Type B pancreatic cell (in vitro differentiated cells): ENCODE data around the gene CBX1. TPM values are rescaled to one million over a fixed set of nuclear protein-coding genes. Genes with fewer than 3 reads are reported as not detected.
A peak's percentile ranks its signal among the peaks of the same experiment; 100 is the strongest.
"Not testable (repeated sequence)": the region's sequence is repeated elsewhere in the genome, so short reads cannot be mapped to it uniquely, and the experiment has no call there.

ENCODE experiments used
- DNase-seq: peaks from one replicate; pipeline ENCODE4 v3.0.0; 2021; ENCODE audit warnings: mixed read lengths; ENCODE audit not compliant: unreplicated experiment; ENCODE audit errors: extremely low spot score
- H3K27ac Mint-ChIP-seq: 2 replicates; pipeline ENCODE4 v1.8.0; 2021; ENCODE audit warnings: mild to moderate bottlenecking, mixed read lengths
- H3K27me3 Mint-ChIP-seq: 2 replicates; pipeline ENCODE4 v1.8.0; 2021; ENCODE audit warnings: mixed read lengths
- H3K36me3 Mint-ChIP-seq: 2 replicates; pipeline ENCODE4 v1.8.0; 2021; ENCODE audit warnings: mixed read lengths
- H3K4me1 Mint-ChIP-seq: one replicate; pipeline ENCODE4 v1.8.0; 2021; ENCODE audit warnings: mixed read lengths; ENCODE audit not compliant: unreplicated experiment
- H3K4me3 Mint-ChIP-seq: 2 replicates; pipeline ENCODE4 v1.8.0; 2021; ENCODE audit warnings: mild to moderate bottlenecking, mixed read lengths
- H3K9me3 Mint-ChIP-seq: 2 replicates; pipeline ENCODE4 v1.8.0; 2021; ENCODE audit warnings: mixed read lengths
- CTCF ChIP-seq: fragments of 200-600 bp; sonication (generic); conservative IDR thresholded peaks from 2 replicates; pipeline ENCODE4 v1.5.0; 2021; ENCODE audit warnings: antibody characterized with exemption, mild to moderate bottlenecking
- total RNA-seq: library from RNA; stranded (reverse); gene quantifications from 2 replicates; pipeline ENCODE4 v1.2.1, GENCODE V29; 2021; ENCODE audit warnings: low replicate concordance

Gene CBX1
- total RNA-seq, 1 donor from 2014 or later, result 154 TPM

GRCh38 chr17:48084932-48085331 lies 16.3 kb downstream of the CBX1 start:
- Mint-ChIP-seq H3K4me3 (no peak overlapping the region), H3K27ac (no peak overlapping the region), H3K36me3 (peaks cover 4% of the 10 kb centered on the region), H3K27me3 (no peaks in the 10 kb centered on the region), H3K4me1 (peaks cover 14% of the 10 kb centered on the region), H3K9me3 (no peaks in the 10 kb centered on the region)
- TF ChIP-seq CTCF, result no peak
- no peak for DNase-seq

GRCh38 chr17:48081858-48082257 lies 19.4 kb downstream of the CBX1 start:
- TF ChIP-seq CTCF, result no peak
- Mint-ChIP-seq H3K27ac (no peak overlapping the region), H3K36me3 (no peaks in the 10 kb centered on the region), H3K27me3 (no peaks in the 10 kb centered on the region), H3K4me1 (peaks cover 9% of the 10 kb centered on the region), H3K4me3 (no peak overlapping the region), H3K9me3 (no peaks in the 10 kb centered on the region)
- no peak for DNase-seq

GRCh38 chr17:48077152-48077551 lies 24.1 kb downstream of the CBX1 start:
- DNase-seq, H3K27ac Mint-ChIP-seq, H3K4me3 Mint-ChIP-seq, H3K27me3 Mint-ChIP-seq, H3K9me3 Mint-ChIP-seq, H3K4me1 Mint-ChIP-seq: not testable (repeated sequence)
- peaks cover 16% of the 10 kb centered on the region for H3K36me3 Mint-ChIP-seq

- Mint-ChIP-seq H3K4me1 (peaks cover 3% of the 10 kb centered on the region), H3K36me3 (peaks cover 21% of the 10 kb centered on the region), H3K27ac (no peak overlapping the region), H3K9me3 (no peaks in the 10 kb centered on the region), H3K4me3 (no peak overlapping the region), H3K27me3 (no peaks in the 10 kb centered on the region)
- peak; percentile 85 for TF ChIP-seq CTCF
- DNase-seq, result no peak
These were observed 26.8 kb downstream of the CBX1 start for GRCh38 chr17:48074322-48075081.

DNA sequence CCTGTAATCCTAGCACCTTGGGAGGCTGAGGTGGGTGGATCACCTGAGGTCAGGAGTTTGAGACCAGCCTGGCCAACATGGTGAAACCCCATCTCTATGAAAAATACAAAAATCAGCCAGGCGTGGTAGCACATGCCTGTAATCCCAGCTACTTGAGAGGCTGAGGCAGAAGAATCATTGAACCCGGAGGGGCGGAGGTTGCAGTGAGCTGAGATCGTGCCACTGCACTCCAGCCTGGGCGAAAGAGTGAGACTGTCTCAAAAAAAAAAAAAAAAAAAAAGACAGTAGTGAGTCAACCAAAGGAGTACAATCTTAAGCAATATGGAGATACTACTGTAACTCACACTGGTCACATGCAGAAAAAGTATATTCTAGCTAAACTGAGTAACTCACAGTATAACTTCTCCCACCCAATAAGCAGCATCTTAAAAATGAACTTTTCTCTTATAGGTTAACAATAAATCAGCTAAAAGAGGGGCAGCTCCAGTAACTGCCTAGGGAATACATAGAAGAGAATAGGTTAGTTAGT lies 27.6 kb downstream of the CBX1 start:
- H3K27ac Mint-ChIP-seq, DNase-seq, H3K27me3 Mint-ChIP-seq, H3K9me3 Mint-ChIP-seq, H3K4me1 Mint-ChIP-seq, H3K4me3 Mint-ChIP-seq: not testable (repeated sequence)
- peaks cover 23% of the 10 kb centered on the region for H3K36me3 Mint-ChIP-seq

DNA sequence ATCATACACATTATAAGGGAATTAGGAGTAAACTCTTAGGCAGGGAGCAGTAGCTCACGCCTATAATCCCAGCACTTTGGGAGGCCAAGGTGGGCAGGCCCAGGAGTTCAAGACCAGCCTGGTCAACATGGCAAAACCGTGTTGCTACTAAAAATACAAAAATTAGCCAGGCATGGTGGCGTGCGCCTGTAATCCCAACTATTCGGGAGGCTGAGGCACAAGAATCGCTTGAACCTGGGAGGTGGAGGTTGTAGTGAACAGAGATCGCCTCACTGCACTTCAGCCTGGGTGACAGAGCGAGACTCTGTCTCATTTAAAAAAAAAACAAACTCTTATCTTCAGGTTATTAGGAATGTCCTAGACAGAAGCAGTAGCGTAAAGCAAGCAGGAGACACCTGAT lies 28.5 kb downstream of the CBX1 start:
- not testable (repeated sequence) for H3K9me3 Mint-ChIP-seq, H3K27ac Mint-ChIP-seq, H3K4me3 Mint-ChIP-seq, DNase-seq, H3K4me1 Mint-ChIP-seq, H3K27me3 Mint-ChIP-seq
- H3K36me3 Mint-ChIP-seq, result peaks cover 28% of the 10 kb centered on the region

DNA sequence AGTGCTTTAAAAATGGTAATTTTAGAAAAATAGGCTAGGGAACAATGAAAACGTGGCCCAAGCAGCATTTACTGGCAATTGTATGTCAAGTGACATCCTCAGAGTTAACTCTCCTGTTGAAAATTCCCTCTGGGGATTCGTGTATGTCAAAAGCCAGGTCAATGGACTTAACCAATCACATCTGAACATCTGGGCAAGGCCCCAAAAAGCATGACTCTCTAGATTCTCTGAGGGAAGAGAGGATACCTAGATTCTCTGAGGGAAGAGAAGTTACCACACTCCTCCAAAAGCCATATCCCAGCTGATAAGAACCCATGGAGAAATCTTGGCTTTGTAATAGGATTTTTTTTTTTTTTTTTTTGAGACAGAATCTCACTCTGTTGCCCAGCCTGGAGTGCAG lies 29.6 kb downstream of the CBX1 start:
- TF ChIP-seq CTCF, result no peak
- Mint-ChIP-seq H3K27ac (no peak overlapping the region), H3K9me3 (no peaks in the 10 kb centered on the region), H3K27me3 (no peaks in the 10 kb centered on the region), H3K4me1 (peaks cover 3% of the 10 kb centered on the region), H3K4me3 (no peak overlapping the region), H3K36me3 (peaks cover 33% of the 10 kb centered on the region)
- no peak for DNase-seq
